ENCODE results near the gene PLCH1.

DNA sequence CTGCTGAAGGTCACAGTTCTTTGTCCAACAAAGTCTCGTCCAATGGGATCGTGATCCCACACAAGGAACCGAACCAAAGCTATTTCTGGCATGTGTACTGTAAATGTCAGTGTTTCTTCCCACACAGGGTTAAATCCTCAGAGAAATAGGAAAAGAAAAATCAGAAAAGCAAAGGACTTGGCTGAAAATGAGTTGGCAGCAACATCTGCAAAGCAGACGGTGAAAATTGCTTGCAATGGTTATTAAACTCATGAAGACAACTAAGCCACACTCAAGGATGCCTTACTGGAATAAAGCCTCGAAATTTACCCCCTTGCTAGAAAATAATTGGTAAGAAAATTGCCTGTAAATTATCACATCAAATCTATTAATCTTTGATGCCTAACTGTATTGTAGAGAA is 256.2 kb downstream of the PLCH1 start:
- TF ChIP-seq, protein P1, sequence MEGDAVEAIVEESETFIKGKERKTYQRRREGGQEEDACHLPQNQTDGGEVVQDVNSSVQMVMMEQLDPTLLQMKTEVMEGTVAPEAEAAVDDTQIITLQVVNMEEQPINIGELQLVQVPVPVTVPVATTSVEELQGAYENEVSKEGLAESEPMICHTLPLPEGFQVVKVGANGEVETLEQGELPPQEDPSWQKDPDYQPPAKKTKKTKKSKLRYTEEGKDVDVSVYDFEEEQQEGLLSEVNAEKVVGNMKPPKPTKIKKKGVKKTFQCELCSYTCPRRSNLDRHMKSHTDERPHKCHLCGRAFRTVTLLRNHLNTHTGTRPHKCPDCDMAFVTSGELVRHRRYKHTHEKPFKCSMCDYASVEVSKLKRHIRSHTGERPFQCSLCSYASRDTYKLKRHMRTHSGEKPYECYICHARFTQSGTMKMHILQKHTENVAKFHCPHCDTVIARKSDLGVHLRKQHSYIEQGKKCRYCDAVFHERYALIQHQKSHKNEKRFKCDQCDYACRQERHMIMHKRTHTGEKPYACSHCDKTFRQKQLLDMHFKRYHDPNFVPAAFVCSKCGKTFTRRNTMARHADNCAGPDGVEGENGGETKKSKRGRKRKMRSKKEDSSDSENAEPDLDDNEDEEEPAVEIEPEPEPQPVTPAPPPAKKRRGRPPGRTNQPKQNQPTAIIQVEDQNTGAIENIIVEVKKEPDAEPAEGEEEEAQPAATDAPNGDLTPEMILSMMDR (conservative IDR thresholded peaks at IDR 0.05; ENCODE audit: low read depth, low read length): no peak
- TF ChIP-seq EZH2 (IDR thresholded peaks at IDR 0.05; ENCODE audit: low read length, unreplicated experiment) (no peak), EZH2phosphoT487 (IDR thresholded peaks at IDR 0.05; ENCODE audit: borderline replicate concordance, low read length) (no peak)
